GM10248 (cell line): ENCODE results near the gene SF3B5.
"Not testable (repeated sequence)": the region's sequence is repeated elsewhere in the genome, so short reads cannot be mapped to it uniquely, and the experiment has no call there.

Source experiments
- CTCF ChIA-PET: fragments of 300-600 bp; sonication (Branson Sonifier 250); formaldehyde crosslinking; extraction: SDS; loops from one replicate; lab custom pipeline; 2021; ENCODE audit warnings: antibody characterized with exemption; lab: Yijun Ruan, JAX
- POLR2A ChIA-PET: fragments of 350-650 bp; sonication (Branson Sonifier 250); formaldehyde crosslinking; extraction: SDS; loops from one replicate; lab custom pipeline; 2020; ENCODE audit warnings: antibody characterized with exemption; lab: Yijun Ruan, JAX
- DNase-seq: peaks from one replicate; pipeline ENCODE4 v3.0.0; 2012; ENCODE audit errors: extremely low spot score
- CTCF ChIP-seq: IDR thresholded peaks from 2 replicates; pipeline ENCODE4 v1.5.1; 2012; ENCODE audit warnings: mild to moderate bottlenecking, low read depth; ENCODE audit errors: extremely low read depth, missing control alignments, control extremely low read depth

SF3B5 gene

GRCh38 chr6:144087789-144088426, 7.5 kb downstream of the SF3B5 start:
- DNase-seq, result no peak
- peak; percentile 50 for TF ChIP-seq CTCF
- ChIA-PET CTCF (interaction anchor here (0.8 to 2.9 kb wide), 28 partner anchors 9 to 1614 kb away, joined by 3 to 26 read pairs (median 5); no protein-coding TSS in a partner anchor), POLR2A (no interaction called here)

GRCh38 chr6:144086959-144087358, 8.4 kb downstream of the SF3B5 start:
- ChIA-PET POLR2A (no interaction called here), CTCF (no interaction called here)
- TF ChIP-seq CTCF, result no peak
- no peak for DNase-seq

GRCh38 chr6:144083172-144083571, 12.2 kb downstream of the SF3B5 start:
- peak; percentile 24 for DNase-seq
- POLR2A ChIA-PET, result no interaction called here
- CTCF ChIA-PET, result no interaction called here
- no peak for TF ChIP-seq CTCF

GRCh38 chr6:144082412-144082811, 13.0 kb downstream of the SF3B5 start:
- POLR2A ChIA-PET, DNase-seq: not testable (repeated sequence)
- CTCF ChIA-PET, result interaction anchor here (1.2 kb wide), 1 partner anchor 507 kb away, joined by 4 read pairs; no protein-coding TSS in a partner anchor

GRCh38 chr6:144077871-144078270, 17.5 kb downstream of the SF3B5 start:
- DNase-seq, result no peak
- POLR2A ChIA-PET, result no interaction called here
- CTCF ChIA-PET, result interaction anchor here (1.2 to 2.0 kb wide), 3 partner anchors 10 to 12 kb away, joined by 3 to 8 read pairs (median 6); no protein-coding TSS in a partner anchor
- no peak for TF ChIP-seq CTCF

- TF ChIP-seq CTCF, result no peak
- POLR2A ChIA-PET, result no interaction called here
Measured at GRCh38 chr6:144075875-144076274, 19.5 kb downstream of the SF3B5 start.

GRCh38 chr6:144075187-144075586, 20.2 kb downstream of the SF3B5 start:
- no peak for TF ChIP-seq CTCF
- DNase-seq, result peak; percentile 24
- ChIA-PET CTCF (interaction anchor here (1.0 to 2.3 kb wide), 13 partner anchors 8 to 267 kb away, joined by 3 to 12 read pairs (median 5); partner anchors contain the start of gene SF3B5), POLR2A (interaction anchor here (1.1 kb wide), 1 partner anchor 11 kb away, joined by 9 read pairs; no protein-coding TSS in a partner anchor)

More at GRCh38 chr6:144075875-144076274, 19.5 kb downstream of the SF3B5 start:
- CTCF ChIA-PET, result interaction anchor here (1.0 to 1.8 kb wide), 10 partner anchors 8 to 266 kb away, joined by 3 to 12 read pairs (median 4); partner anchors contain the start of gene SF3B5
- no peak for DNase-seq
